Chondrocyte (in vitro differentiated cells): ENCODE results near the gene SDHAF3. TPM values are rescaled to one million over a fixed set of nuclear protein-coding genes. Genes with fewer than 3 reads are reported as not detected.

Source experiments
- DNase-seq: peaks from one replicate; pipeline ENCODE4 v3.0.0; 2021; ENCODE audit warnings: mixed read lengths, low spot score
- H3K27ac Mint-ChIP-seq: one replicate; pipeline ENCODE4 v1.8.0; 2021; ENCODE audit warnings: mild to moderate bottlenecking, moderate library complexity, mixed read lengths; ENCODE audit not compliant: unreplicated experiment
- H3K27me3 Mint-ChIP-seq: 2 replicates; pipeline ENCODE4 v1.8.0; 2021; ENCODE audit warnings: low read depth, mixed read lengths
- H3K36me3 Mint-ChIP-seq: 2 replicates; pipeline ENCODE4 v1.8.0; 2021; ENCODE audit warnings: low read depth, mixed read lengths
- H3K4me1 Mint-ChIP-seq: 2 replicates; pipeline ENCODE4 v1.8.0; 2021; ENCODE audit warnings: low read depth, mild to moderate bottlenecking, mixed read lengths
- H3K4me3 Mint-ChIP-seq: one replicate; pipeline ENCODE4 v1.8.0; 2021; ENCODE audit warnings: mild to moderate bottlenecking, moderate library complexity, mixed read lengths; ENCODE audit not compliant: unreplicated experiment
- H3K9me3 Mint-ChIP-seq: 2 replicates; pipeline ENCODE4 v1.8.0; 2021; ENCODE audit warnings: low read depth, mixed read lengths
- CTCF ChIP-seq: fragments of 200-600 bp; sonication (generic); IDR thresholded peaks from 2 replicates; pipeline ENCODE4 v1.5.0; 2021; ENCODE audit warnings: antibody characterized with exemption, mild to moderate bottlenecking, moderate library complexity
- total RNA-seq: library from RNA; stranded (reverse); gene quantifications from 3 replicates; pipeline ENCODE4 v1.2.1, GENCODE V29; 2021

SDHAF3 gene
- total RNA-seq, 1 donor from 2014 or later: 8.0 TPM

GRCh38 chr7:97218767-97219166 lies 101.3 kb downstream of the SDHAF3 start:
- peaks cover 2% of the 10 kb centered on the region for H3K27me3 Mint-ChIP-seq
- TF ChIP-seq CTCF: no peak
- H3K4me3 Mint-ChIP-seq: no peak overlapping the region
- no peak overlapping the region for H3K27ac Mint-ChIP-seq
- H3K9me3 Mint-ChIP-seq: peaks cover 15% of the 10 kb centered on the region
- H3K4me1 Mint-ChIP-seq: no peaks in the 10 kb centered on the region
- DNase-seq: no peak
- no peaks in the 10 kb centered on the region for H3K36me3 Mint-ChIP-seq

- H3K27me3 Mint-ChIP-seq: peaks cover 2% of the 10 kb centered on the region
- H3K36me3 Mint-ChIP-seq: no peaks in the 10 kb centered on the region
- H3K4me1 Mint-ChIP-seq: no peaks in the 10 kb centered on the region
- peaks cover 12% of the 10 kb centered on the region for H3K9me3 Mint-ChIP-seq
- TF ChIP-seq CTCF: no peak
- H3K27ac Mint-ChIP-seq: no peak overlapping the region
- DNase-seq: no peak
- H3K4me3 Mint-ChIP-seq: no peak overlapping the region
Measured at GRCh38 chr7:97219237-97219636, 101.7 kb downstream of the SDHAF3 start.

DNA sequence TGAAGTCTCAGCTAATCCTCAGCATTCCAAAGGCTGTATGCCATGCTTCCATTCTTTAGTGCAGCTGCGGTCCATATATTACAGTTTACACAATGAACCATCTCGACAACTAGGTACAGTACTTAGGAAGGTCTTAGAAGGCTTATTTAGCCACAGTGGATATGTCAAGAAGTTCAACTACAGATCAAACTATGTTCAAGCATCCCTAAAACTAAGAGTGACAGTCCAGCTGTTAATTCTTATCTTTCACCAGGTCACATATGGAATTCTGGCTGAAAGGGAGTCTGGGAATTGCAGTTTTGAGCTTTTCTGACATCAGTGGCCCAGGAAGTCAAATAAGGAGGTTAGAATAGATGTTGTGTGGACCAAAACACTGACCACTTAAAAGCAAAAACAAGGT lies 106.8 kb downstream of the SDHAF3 start:
- H3K27ac Mint-ChIP-seq: no peak overlapping the region
- no peak overlapping the region for H3K4me3 Mint-ChIP-seq
- peaks cover 3% of the 10 kb centered on the region for H3K9me3 Mint-ChIP-seq
- no peak for DNase-seq
- TF ChIP-seq CTCF: no peak
- H3K4me1 Mint-ChIP-seq: no peaks in the 10 kb centered on the region
- H3K27me3 Mint-ChIP-seq: peaks cover 7% of the 10 kb centered on the region
- no peaks in the 10 kb centered on the region for H3K36me3 Mint-ChIP-seq

GRCh38 chr7:97226541-97226940 lies 109.0 kb downstream of the SDHAF3 start:
- TF ChIP-seq CTCF: no peak
- H3K27me3 Mint-ChIP-seq: peaks cover 7% of the 10 kb centered on the region
- H3K36me3 Mint-ChIP-seq: no peaks in the 10 kb centered on the region
- DNase-seq: no peak
- H3K4me3 Mint-ChIP-seq: no peak overlapping the region
- peaks cover 4% of the 10 kb centered on the region for H3K9me3 Mint-ChIP-seq
- no peak overlapping the region for H3K27ac Mint-ChIP-seq
- no peaks in the 10 kb centered on the region for H3K4me1 Mint-ChIP-seq

Other genes with a start within 250 kb of the SDHAF3 start
- 2.7 TPM in 1 of 3 replicates, not detected in the others for gene DLX6, start 112.1 kb upstream of the SDHAF3 start, total RNA-seq
- 0.27 to 7.5 TPM (median 0.77 TPM) in 3 replicates for gene DLX5, start 92.9 kb upstream of the SDHAF3 start, total RNA-seq